NCI-H345 (cell line): ENCODE results near the gene CNTNAP2.
"Not testable (repeated sequence)": the region's sequence is repeated elsewhere in the genome, so short reads cannot be mapped to it uniquely, and the experiment has no call there.

Experiments
- DNase-seq: peaks from one replicate; lab custom pipeline; 2025; lab: John Stamatoyannopoulos, UW

CNTNAP2 gene

DNA sequence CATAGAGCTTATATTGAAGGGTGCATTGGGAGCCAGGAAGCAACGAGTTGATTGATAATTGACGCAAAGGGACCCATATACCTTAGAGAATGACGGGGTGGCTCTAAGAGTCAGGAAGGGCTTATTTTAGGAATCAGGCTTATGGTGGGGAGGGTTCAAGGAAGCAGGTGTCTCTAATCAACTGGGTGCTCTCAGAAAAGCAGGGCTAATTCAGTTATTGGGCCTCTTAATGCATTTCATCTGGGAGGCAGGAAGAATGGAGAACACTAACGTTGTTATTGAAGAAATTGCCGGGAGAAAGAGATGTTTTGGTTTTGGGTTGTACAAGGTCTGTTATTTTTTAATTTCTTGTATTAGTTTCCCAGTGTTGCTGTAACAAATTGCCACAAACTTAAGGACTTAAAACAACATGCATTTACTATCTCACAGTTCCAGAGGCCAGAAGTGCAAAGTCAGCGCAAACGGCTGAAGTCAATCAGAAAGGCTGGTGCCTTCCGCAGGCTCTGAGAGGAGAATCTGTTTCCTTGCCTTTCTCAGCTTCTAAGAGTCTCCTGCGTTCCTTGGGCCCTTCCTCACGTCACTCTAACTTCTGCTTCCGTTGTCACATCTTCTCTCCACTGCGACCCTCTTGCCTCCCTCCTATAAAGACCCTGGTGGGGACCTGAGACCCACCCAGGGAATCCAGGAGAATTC, 2145.5 kb downstream of the CNTNAP2 start:
- DNase-seq, result no peak

GRCh38 chr7:148262721-148263229, 2146.2 kb downstream of the CNTNAP2 start:
- DNase-seq, result peak; percentile 58

- peak; percentile 63 for DNase-seq
Observed at GRCh38 chr7:148264933-148265557, 2148.4 kb downstream of the CNTNAP2 start.

- DNase-seq, result no peak
Observed at GRCh38 chr7:148265896-148266295, 2149.3 kb downstream of the CNTNAP2 start.

DNA sequence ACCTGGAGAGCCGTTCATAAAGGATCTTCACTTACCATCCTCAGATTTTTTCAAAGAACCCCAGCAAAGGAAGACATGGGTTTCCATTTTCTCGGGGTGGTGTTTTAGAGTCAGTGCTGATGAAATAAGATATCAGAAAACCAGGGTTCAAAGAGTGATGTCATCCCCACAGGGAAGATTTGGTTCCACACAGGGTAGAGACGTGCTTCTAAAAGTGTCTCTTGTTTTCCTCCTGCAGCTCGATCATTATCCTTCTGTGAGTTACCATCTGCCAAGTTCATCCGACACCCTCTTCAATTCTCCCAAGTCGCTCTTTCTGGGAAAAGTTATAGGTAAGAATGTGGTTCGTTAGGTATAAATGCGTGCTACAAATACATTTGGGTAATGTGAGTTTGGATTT, 2150.2 kb downstream of the CNTNAP2 start:
- no peak for DNase-seq

DNA sequence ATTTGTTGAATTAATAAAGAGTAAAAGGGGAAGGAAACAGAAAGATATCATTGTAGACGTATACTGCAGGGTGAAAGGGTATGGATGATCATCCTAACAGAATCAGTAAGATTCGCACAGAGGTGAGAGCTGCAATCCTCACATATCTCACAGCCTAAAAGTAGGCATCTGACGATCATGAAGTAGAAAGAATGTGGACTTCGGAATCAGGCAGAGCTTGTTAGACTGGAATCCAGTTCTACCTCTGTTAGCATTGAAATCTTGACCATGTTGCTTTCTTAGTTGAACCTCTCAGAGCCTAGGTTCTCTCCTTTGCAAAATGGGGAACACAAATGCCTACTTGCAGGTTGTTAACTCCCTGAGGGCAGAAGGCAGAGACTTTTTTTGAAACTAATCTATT, 2154.0 kb downstream of the CNTNAP2 start:
- no peak for DNase-seq

GRCh38 chr7:148274118-148274517, 2157.5 kb downstream of the CNTNAP2 start:
- DNase-seq, result no peak

GRCh38 chr7:148275359-148275890, 2158.8 kb downstream of the CNTNAP2 start:
- DNase-seq, result no peak

DNA sequence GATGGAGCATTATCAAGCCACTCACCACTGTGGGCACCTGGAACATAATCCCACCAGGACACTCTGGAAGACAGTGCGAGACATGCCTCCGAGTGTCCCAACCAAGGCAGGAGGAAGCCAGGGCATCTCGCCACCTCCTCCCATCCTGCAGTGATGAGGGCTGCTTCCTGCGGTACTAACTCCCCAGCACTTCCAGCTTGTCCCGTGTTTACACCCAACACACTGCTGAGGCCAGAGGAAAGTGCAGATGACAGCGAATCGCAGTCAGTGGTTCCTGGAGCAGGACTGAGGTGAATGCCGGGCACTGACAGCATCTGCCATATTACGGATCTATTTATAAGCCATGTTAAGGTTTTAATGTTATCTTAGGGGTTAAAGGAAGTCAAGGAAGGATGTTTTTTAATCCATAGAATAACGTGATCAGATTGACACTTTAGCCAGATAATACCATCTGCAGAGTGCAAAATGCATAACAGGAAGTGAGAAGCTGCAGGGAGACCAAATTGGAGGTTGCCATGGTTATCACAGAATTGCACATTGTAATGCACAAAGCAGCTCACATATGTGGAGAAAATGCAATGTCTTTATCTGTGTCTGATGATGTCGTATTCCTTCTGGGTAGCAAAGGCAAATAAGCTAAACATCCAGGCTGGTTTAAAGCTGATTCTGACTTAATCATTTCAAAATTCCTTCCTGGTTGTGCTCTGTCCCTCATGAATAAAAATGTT, 2159.9 kb downstream of the CNTNAP2 start:
- DNase-seq, result no peak

DNA sequence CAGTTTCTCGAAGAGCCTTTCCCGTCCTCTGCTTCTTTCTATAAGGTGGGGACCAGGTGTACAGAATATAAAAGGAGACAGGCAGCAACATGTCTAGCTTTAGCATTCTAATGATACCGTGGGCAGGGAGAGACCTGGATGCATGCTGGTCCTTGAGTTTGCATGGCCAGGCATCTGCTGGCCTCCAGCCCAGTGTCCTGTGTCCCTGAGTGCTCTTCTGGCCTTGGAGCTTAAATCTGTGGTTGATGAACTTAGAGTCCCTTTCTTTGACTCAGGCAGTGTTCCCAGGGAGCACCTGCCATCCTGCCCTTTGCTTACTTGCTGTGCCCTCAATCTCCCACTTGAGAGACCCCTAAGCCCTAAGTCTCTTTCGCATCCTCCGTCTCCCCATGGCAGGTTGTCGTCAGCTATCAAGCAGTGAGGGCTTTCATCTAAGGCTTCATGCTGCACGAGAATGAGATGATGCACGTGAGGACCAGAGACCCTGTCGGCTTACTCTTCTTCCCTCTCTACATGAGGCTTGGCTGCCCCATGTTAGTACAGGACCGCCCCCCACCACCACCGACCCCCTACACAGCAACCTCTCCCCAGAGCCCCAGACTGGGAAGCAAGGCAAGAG, 2160.6 kb downstream of the CNTNAP2 start:
- peak; percentile 69 for DNase-seq

- peak; percentile 16 for DNase-seq
Observed at GRCh38 chr7:148286150-148286549, 2169.5 kb downstream of the CNTNAP2 start.

DNA sequence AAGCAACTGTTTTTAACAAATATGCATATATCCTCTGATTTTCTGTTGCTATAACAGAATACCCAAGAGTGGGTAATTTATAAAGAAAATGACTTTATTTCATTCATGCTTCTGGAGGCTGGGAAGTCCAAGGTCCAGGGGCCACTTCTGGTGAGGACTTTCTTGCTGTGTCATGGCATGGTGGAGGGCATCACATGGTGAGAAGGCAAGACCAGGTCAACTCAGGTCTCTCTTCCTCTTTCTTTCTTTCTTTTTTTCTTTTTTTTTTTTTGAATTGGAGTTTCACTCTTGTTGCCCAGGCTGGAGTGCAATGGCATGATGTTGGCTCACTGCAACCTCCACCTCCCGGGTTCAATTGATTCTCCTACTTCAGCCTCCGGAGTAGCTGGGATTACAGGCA, 2170.9 kb downstream of the CNTNAP2 start:
- no peak for DNase-seq

GRCh38 chr7:148288592-148289151, 2172.1 kb downstream of the CNTNAP2 start:
- DNase-seq, result no peak

- no peak for DNase-seq
Observed at GRCh38 chr7:148289630-148290029, 2173.0 kb downstream of the CNTNAP2 start.

GRCh38 chr7:148290538-148290937, 2173.9 kb downstream of the CNTNAP2 start:
- DNase-seq, result no peak

- no peak for DNase-seq
Observed at GRCh38 chr7:148291799-148292198, 2175.2 kb downstream of the CNTNAP2 start.

DNA sequence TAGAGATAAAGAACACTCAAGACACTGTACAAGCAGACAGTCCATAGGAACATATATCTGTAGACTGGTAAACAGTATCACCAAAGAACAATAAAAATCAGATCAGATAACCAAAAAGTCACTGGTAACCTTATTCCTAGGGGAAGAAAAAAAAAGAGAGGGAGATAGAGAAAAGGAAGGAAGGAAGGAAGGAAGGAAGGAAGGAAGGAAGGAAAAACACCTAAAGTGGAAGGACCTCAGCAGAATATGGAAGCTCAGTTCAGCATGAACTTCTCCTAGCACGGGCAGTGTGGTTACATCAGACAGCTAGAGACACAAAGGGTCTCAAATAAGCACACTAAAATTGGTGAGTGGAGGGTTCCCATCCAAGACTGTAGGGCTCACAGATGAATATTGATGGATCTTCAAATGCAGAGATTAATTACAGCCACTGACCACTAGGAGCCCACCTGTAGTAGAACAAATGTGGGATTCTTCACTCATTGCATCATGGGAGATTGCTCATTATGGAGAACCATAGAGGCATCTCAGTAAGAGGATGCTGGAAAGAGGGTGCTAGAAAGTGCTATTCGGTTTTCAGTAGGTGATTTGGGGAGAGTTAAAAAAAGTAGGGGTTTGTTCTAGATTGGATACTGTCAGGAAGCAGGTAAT, 2180.5 kb downstream of the CNTNAP2 start:
- no peak for DNase-seq

- not testable (repeated sequence) for DNase-seq
Observed at GRCh38 chr7:148298768-148299167, 2182.2 kb downstream of the CNTNAP2 start.

DNA sequence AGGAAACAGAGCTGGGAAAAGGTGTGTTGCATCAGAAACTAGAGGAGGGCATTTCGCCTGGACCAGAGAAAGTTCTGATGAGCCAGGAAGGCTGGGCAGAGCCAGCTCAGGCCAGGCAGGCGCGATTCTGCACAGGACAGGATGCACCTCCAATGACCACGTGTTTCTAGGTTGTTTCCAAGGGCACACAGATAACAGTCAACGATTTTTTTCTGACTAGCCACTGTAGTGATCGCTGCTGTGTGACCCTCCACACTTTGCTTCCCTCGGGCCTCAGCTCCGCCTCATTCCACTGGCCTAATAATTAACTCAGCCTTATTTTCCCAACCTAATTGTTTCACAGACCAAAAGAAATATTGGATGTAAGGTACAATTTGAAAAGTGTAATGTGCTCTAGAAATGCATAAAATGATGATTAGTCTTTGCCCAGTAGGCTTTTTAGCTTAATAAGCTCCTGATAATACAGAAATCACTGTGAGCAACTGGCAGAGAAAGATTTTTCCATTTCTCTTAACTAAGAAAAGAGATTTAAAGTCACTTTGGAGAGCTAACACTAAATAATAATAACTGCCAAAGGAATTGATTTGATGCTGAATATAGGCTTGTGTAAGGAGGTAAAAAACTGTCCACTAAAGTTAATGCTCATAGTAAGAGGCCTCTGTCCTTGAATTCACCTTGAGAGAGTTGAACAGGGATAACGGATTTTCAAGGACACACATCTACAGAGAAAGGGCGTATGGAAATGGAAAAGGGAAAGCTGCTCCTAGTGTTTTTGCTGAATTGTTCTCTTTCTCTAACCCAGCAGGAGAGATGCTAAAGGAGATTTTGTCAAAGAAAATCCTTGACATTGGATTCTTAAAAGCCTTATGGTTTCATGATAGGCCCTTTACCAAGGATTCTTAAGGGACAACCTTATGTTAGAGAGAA, 2183.0 kb downstream of the CNTNAP2 start:
- no peak for DNase-seq

DNA sequence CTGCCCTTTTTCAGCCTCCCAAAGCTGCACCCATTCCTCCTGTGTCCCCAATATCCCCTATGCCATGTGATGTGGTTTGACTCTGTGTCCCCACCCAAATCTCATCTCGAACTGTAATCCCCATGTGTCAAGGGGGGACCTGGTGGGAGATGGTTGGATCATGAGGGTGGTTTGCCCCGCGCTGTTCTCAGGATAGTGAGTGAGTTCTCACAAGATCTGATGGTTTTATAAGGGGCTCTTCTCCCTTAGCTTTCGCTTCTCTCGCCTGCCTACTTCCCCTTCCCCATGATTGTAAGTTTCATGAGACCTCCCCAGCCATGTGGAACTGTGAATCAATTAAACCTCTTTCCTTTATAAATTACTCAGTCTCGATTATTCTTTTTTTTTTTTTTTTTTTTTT, 2185.8 kb downstream of the CNTNAP2 start:
- DNase-seq, result not testable (repeated sequence)
